Fibroblast of villous mesenchyme (primary cell): ENCODE measurements around the gene PLXNA4. TPM values are rescaled to one million over a fixed set of nuclear protein-coding genes. Genes with fewer than 3 reads are reported as not detected.

ENCODE experiments used
- DNase-seq: peaks from one replicate; pipeline ENCODE4 v3.0.0-alpha.2; 2010; ENCODE audit warnings: low read depth
- H3K4me3 ChIP-seq: 2 replicates; pipeline ENCODE4 v1.5.1; 2011; ENCODE audit warnings: low read depth, mild to moderate bottlenecking, low read length
- CTCF ChIP-seq: IDR thresholded peaks from 2 replicates; pipeline ENCODE4 v1.5.1; 2012; ENCODE audit warnings: low read depth, mild to moderate bottlenecking, low read length; ENCODE audit not compliant: insufficient read depth
- total RNA-seq: library from RNA; depleted of rRNA; stranded (reverse); fragments of >200 nt; gene quantifications from 2 replicates; pipeline ENCODE4 v1.2.3, GENCODE V29; 2012

Gene PLXNA4
- total RNA-seq, 1 donor = not detected

DNA sequence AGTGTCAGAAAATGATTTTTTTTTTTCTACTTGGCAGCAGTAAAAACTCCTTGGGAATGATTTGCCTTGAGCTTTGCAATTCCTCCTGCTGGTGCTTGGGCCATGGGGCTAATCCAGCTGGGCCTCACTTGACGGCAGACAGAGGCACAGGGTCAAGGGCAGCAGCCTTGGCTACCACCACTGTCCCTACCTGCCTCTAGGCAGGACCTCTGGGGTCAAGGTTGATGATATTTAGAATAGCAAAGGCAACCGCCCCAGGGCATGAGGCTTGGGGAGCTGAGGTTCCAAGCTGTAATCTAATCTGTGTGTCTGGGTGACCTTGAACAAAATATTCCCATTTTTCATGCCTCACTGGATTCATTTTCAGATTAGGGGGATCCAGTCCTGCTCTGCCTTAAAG lies 327.4 kb downstream of the PLXNA4 start:
- TF ChIP-seq CTCF = no peak
- no peak overlapping the region for H3K4me3 ChIP-seq
- no peak for DNase-seq

GRCh38 chr7:132247995-132248618 lies 328.2 kb downstream of the PLXNA4 start:
- no peak overlapping the region for H3K4me3 ChIP-seq
- DNase-seq = no peak
- TF ChIP-seq CTCF = no peak

- H3K4me3 ChIP-seq = no peak overlapping the region
- DNase-seq = no peak
- TF ChIP-seq CTCF = no peak
Observed at GRCh38 chr7:132246591-132246990, 329.7 kb downstream of the PLXNA4 start.

GRCh38 chr7:132245539-132245938 lies 330.7 kb downstream of the PLXNA4 start:
- no peak overlapping the region for H3K4me3 ChIP-seq
- no peak for TF ChIP-seq CTCF
- no peak for DNase-seq

DNA sequence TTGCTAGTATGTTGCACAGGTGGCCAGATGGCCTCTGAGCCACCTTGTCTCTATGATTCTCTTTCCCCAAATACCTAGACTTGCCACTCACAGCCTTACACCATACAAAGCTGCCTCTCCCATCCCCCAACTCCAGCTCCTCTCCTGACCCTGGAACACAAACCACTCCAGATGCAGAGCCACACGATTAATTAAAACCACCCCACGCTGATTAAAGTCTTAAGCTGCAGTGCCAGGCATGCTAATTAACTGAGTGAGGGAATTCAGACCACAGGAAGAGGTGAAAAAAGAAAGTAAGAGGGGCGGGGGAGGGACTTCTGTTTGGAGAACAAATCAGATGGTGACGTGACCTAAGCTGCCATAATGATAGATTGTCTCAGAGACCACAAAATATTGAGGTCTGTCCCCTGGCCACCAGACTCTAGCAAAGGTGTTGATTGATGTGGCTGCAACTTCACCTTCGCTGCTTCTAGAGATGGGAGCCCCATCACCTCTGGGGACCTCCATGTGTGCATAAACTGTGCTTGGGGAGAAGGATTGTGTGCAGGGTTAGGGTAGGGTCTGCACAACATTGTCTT lies 331.3 kb downstream of the PLXNA4 start:
- no peak for DNase-seq
- no peak overlapping the region for H3K4me3 ChIP-seq

DNA sequence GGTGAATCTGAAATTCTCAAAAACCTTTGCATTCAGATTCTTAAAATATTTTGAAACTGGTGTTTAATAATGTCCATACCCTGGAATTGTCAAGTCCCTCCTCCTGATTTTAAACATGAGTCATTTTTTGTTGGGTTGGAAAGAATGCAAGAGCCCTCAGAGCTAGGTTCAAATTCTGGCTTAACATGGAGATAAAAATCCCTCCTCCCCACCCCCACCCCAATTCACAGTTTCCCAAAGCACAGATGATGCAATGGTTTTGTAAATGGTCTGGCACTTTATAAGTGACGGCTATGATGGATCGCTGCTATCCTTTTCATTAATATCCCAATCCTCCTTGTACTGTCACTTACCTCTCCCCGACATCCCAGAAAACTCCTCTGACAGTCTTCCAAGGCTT lies 332.8 kb downstream of the PLXNA4 start:
- no peak for TF ChIP-seq CTCF
- H3K4me3 ChIP-seq = no peak overlapping the region
- peak; percentile 2 for DNase-seq

More for the DNA sequence above, 331.3 kb downstream of the PLXNA4 start:
- TF ChIP-seq CTCF = no peak

- DNase-seq = no peak
Observed at GRCh38 chr7:132243051-132243450, 333.2 kb downstream of the PLXNA4 start.

More at GRCh38 chr7:132243051-132243450, 333.2 kb downstream of the PLXNA4 start:
- TF ChIP-seq CTCF = no peak
- H3K4me3 ChIP-seq = no peak overlapping the region
